Prostate gland (tissue), 2 donors: ENCODE measurements around the gene UNC13C. TPM values are rescaled to one million over a fixed set of nuclear protein-coding genes. Genes with fewer than 3 reads are reported as not detected.

ENCODE experiments used
- DNase-seq: peaks from one replicate; pipeline ENCODE4 v3.0.0-alpha.2; 2019; ENCODE audit warnings: low spot score
- H3K27ac ChIP-seq, 2 donors: fragments of 200-600 bp; sonication (generic); 2 replicates each; pipeline ENCODE4 v1.5.1; 2017 to 2019
- H3K27me3 ChIP-seq: fragments of 200-600 bp; sonication (generic); replicated peaks from 2 replicates; pipeline ENCODE4 v1.5.1; 2019; ENCODE audit not compliant: insufficient read depth
- H3K36me3 ChIP-seq, 2 donors: fragments of 200-600 bp; sonication (generic); 1 replicate in 1 of 2; 2 replicates in 1 of 2; pipeline versions ENCODE4 v1.5.1 to v1.8.1; 2017 to 2019
- H3K4me1 ChIP-seq: fragments of 200-600 bp; sonication (generic); replicated peaks from 2 replicates; pipeline ENCODE4 v1.5.1; 2019
- H3K4me3 ChIP-seq, 2 donors: fragments of 200-600 bp; sonication (generic); 2 replicates each; pipeline ENCODE4 v1.5.1; 2017 to 2019
- H3K9me3 ChIP-seq: fragments of 200-600 bp; sonication (generic); 2 replicates; pipeline ENCODE4 v1.5.1; 2017
- POLR2A ChIP-seq: fragments of 450-650 bp; IDR thresholded peaks from one replicate; pipeline ENCODE4 v1.6.1; 2016; ENCODE audit warnings: antibody characterized with exemption, mild to moderate bottlenecking
- POLR2AphosphoS5 ChIP-seq: sonication (generic); formaldehyde crosslinking; IDR thresholded peaks from one replicate; pipeline ENCODE4 v1.6.1; 2017; ENCODE audit warnings: antibody characterized with exemption
- WGBS: methylation state at CpG from one replicate; pipeline ENCODE4 v1.1.5; 2018; 5-methylcytosine and 5-hydroxymethylcytosine counted together
- intact Hi-C: fragments of 100-400 bp; cut with DNase I; formaldehyde crosslinking; loops from one replicate; pipeline ENCODE4 v1.14.2; 2022
- total RNA-seq, 2 donors: library from RNA; depleted of rRNA; stranded (reverse); fragments of >200 nt; gene quantifications; one replicate each; pipeline ENCODE4 v1.1.0, GENCODE V29; 2016
- TF ChIP-seq, protein P1 (sequence below), 4 experiments: fragments of 200-600 bp in 2 of 4; fragments of 450-650 bp in 2 of 4; sonication (generic) in 2 of 4; IDR thresholded peaks; 1 replicate in 3 of 4; 2 replicates in 1 of 4; pipeline ENCODE4 v1.5.1; 2016 to 2019; ENCODE audit warnings: antibody characterized with exemption in 4 of 4, mild to moderate bottlenecking in 2 of 4, moderate library complexity in 2 of 4

Gene UNC13C
- total RNA-seq, 2 donors from 2014 or later = 3.6 TPM; not detected in 1

DNA sequence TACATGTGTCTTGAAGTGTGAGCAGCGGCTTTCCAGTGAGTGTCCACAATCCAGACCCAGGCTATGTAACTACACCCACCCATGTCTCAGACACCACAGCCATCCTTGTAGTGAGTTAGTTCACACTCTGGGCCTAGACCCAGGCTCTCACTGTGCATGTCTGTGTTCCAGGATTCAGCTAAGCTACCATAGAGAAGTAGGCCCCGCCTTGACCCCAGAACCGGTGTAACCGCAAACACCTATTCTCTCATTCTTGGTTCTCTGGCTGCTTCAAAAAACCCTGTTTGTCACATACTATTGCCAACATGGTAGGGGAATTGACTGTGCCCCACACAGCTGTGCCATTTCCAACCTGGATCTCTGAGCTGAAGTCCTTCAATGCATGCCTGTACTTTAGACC is 657.9 kb downstream of the UNC13C start:
- Histone ChIP-seq H3K9me3 (no peaks in the 10 kb centered on the region), H3K27me3 (no peaks in the 10 kb centered on the region), H3K4me3 (no peak overlapping the region), H3K36me3 (no peaks in the 10 kb centered on the region), H3K27ac (no peak overlapping the region), H3K4me1 (no peaks in the 10 kb centered on the region)
- intact Hi-C loops = no loop called here
- TF ChIP-seq POLR2A (no peak), POLR2AphosphoS5 (no peak)
- TF ChIP-seq, protein P1, sequence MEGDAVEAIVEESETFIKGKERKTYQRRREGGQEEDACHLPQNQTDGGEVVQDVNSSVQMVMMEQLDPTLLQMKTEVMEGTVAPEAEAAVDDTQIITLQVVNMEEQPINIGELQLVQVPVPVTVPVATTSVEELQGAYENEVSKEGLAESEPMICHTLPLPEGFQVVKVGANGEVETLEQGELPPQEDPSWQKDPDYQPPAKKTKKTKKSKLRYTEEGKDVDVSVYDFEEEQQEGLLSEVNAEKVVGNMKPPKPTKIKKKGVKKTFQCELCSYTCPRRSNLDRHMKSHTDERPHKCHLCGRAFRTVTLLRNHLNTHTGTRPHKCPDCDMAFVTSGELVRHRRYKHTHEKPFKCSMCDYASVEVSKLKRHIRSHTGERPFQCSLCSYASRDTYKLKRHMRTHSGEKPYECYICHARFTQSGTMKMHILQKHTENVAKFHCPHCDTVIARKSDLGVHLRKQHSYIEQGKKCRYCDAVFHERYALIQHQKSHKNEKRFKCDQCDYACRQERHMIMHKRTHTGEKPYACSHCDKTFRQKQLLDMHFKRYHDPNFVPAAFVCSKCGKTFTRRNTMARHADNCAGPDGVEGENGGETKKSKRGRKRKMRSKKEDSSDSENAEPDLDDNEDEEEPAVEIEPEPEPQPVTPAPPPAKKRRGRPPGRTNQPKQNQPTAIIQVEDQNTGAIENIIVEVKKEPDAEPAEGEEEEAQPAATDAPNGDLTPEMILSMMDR (IDR thresholded peaks at IDR 0.05) = no peak
- no peak for DNase-seq
- WGBS = 95% methylated on average over 4 of the region's 4 CpGs

DNA sequence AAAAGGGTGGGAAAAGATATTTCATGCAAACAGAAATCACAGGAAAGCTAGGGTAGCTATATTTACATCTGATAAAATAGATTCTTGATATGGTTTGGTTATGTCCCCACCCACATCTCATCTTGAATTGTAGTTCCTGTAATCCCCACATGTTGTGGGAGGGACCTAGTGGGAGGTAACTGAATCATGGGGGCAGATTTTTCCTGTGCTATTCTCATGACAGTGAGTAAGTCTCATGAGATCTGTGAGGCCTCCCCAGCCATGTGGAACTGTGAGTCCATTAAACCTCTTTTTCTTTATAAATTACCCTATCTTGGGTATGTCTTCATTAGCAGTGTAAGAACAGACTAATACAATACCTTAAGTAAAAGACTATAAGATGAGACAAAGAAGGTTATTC is 660.4 kb downstream of the UNC13C start:
- H3K9me3 ChIP-seq = no peaks in the 10 kb centered on the region
- no peak overlapping the region for H3K4me3 ChIP-seq
- no peaks in the 10 kb centered on the region for H3K4me1 ChIP-seq
- DNase-seq = no peak
- H3K27ac ChIP-seq = no peak overlapping the region
- H3K27me3 ChIP-seq = no peaks in the 10 kb centered on the region
- H3K36me3 ChIP-seq = no peaks in the 10 kb centered on the region
- no peak for TF ChIP-seq POLR2A
- TF ChIP-seq POLR2AphosphoS5 = no peak
- TF ChIP-seq, protein P1 (IDR thresholded peaks at IDR 0.05) = no peak
- intact Hi-C loops = no loop called here

DNA sequence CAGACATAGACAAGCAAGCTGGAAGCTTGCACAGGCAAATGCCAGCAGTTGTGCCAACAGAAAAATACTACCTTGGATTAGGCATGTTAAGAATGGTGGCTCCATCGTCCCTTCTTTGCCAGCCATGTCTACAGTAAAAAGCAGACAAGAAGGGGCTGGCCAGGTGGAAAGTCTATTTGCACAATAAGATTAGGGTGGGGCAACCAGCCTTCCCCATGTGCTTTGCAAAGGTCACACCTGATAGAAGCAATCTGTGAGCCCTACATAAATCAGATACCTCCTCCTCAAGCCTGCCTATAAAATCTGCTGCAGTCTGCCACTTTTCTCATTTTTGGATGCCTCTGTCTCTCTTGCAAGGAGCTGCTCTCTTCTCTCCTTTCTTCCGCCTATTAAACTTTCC is 662.6 kb downstream of the UNC13C start:
- Histone ChIP-seq H3K4me3 (no peak overlapping the region), H3K36me3 (no peaks in the 10 kb centered on the region), H3K4me1 (no peaks in the 10 kb centered on the region), H3K9me3 (no peaks in the 10 kb centered on the region), H3K27ac (no peak overlapping the region), H3K27me3 (no peaks in the 10 kb centered on the region)
- WGBS = 52% methylated on average over 2 of the region's 2 CpGs
- TF ChIP-seq, protein P1 (IDR thresholded peaks at IDR 0.05) = no peak
- no peak for TF ChIP-seq POLR2A
- no peak for TF ChIP-seq POLR2AphosphoS5
- no peak for DNase-seq
- intact Hi-C loops = no loop called here

DNA sequence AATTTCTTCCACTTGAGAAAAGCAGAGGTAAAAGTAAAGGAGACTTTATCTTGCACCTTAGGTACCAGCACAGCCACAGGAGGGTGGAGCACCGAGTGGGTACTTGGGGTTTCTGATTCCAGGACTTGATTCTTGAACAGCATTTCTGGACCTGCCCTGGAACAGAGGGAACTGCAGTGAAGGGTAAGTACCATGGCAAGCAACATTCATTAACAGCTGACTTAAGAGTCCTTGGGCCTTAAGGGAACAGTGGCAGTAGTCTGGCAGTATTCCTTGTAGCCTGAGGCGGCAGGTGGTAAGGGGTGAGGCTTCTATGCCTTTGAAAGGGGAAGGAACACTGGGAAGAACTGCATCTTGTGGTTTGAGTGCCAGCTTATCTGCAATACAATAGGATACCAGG is 666.6 kb downstream of the UNC13C start:
- DNase-seq = no peak
- no peak overlapping the region for H3K27ac ChIP-seq
- intact Hi-C loops = no loop called here
- H3K4me1 ChIP-seq = no peaks in the 10 kb centered on the region
- no peak overlapping the region for H3K4me3 ChIP-seq
- TF ChIP-seq, protein P1 (IDR thresholded peaks at IDR 0.05) = no peak
- no peak for TF ChIP-seq POLR2A
- no peak for TF ChIP-seq POLR2AphosphoS5
- no peaks in the 10 kb centered on the region for H3K27me3 ChIP-seq
- WGBS = 94% methylated on average over 2 of the region's 2 CpGs
- no peaks in the 10 kb centered on the region for H3K36me3 ChIP-seq
- no peaks in the 10 kb centered on the region for H3K9me3 ChIP-seq

DNA sequence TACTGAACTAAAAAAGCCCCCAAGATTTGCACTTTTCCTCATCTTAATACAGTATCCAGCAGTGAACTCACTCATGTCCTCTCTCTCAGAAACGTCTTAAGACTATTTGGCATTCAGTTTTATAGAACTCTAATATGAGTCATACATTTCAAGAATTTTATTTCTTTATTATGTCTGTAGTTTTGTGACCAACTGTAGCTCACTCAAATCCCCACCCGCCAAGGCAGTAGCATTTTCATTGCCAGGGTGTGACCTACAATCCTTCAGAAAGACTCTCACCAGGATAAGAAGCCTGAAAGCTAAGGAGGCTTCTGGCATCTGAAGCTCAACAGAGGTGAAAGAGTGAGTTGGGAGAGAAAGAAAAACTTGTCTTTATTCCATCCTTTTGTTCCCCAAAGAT is 681.4 kb downstream of the UNC13C start:
- Histone ChIP-seq H3K4me1 (no peaks in the 10 kb centered on the region), H3K9me3 (no peaks in the 10 kb centered on the region), H3K36me3 (no peaks in the 10 kb centered on the region), H3K27me3 (no peaks in the 10 kb centered on the region), H3K4me3 (no peak overlapping the region), H3K27ac (no peak overlapping the region)
- TF ChIP-seq POLR2A (no peak), POLR2AphosphoS5 (no peak)
- TF ChIP-seq, protein P1 (IDR thresholded peaks at IDR 0.05) = no peak
- no peak for DNase-seq
- 52% methylated on average over 2 of the region's 2 CpGs for WGBS
- intact Hi-C loops = no loop called here
